Kasumi-1 (cell line): Measurements from ENCODE around the gene CMBL.
"Not testable (repeated sequence)": the region's sequence is repeated elsewhere in the genome, so short reads cannot be mapped to it uniquely, and the experiment has no call there.

Experiments used
- DNase-seq, 2 experiments: peaks; one replicate each; lab custom pipeline; 2025; lab: John Stamatoyannopoulos, UW

CMBL gene

DNA sequence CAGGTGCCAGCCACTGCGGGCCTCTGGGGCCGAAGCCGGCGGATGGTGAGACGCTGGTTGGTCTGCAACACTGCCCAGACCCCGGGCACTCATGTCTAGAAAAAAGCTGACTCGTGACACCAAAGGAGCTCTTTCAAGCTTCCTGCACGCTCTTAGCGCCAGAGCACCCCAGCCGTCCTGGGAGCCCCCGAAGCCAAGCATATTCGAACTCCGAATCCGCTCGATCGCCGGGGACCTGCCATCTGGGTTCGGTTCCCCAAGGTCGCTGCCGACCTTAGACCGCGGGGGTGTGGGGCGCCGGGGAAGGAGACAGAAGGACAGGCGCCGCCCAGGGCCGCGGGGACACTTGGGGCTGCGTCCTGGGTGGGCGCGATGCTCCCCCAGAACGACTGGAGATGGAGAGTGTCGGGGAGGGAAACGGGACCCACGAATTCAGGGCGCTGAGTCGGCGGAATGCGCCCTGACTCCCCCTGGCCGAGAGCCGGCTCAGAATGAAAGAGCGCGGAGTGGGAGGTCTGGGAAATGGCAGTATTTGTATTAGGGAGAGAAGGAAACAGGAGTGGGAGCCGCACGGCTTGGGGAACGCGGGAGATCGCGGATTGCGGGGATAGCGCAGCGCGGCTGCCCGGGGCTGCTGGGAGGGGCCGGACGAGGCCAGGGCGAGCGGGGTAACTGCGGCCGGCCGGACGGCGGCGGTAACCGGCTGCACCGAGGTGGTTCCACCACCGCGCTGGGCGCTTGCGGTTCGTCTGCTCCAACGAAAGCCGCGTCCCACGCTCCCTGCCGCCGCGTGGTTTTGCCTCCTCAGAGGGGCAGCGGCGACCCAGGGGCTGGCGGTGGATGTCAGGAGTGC lies 25.7 kb upstream of the CMBL start:
- no peak for DNase-seq

DNA sequence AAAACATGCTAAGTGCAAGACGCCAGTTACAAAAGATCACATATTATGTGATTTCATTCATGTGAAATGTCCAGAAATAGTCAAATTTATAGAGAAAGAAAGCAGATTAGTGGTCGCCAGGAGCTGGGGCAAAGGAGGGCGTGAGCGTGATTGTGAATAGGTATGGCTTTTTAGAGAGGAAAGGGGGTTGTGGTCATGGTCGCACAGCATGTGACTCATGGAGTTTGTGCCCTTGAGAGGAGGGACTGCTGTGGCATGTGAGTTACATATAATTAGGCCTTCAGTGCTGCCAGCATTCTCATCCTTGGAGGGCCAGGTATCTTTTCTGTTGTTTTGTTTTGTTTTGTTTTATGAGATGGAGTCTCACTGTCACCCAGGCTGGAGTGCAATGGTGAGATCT lies 24.6 kb upstream of the CMBL start:
- no peak for DNase-seq

DNA sequence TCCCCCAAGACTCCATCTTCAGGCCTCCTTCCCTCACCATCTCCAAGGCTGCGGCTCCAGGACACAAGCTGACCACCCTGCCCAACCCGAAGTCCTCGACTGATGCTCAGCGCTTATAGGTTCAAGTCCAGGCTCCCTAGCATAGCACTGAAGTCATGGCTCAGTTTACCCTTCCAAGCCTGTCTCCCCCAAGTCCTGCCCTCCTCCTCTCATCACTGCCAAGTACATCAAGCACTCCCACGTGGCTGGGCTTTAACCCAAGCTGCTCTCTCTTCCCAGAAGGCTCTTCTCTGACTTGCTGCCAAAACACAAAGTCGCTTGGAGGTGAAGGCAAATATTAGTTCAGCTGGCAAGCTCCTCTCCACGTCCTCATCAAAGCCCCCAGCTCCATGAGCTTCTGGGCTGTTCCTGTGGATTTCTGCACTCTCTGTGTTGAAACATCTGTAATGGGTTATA lies 23.7 kb upstream of the CMBL start:
- DNase-seq = no peak

GRCh38 chr5:10330511-10331230 lies 23.0 kb upstream of the CMBL start:
- no peak for DNase-seq

GRCh38 chr5:10329820-10330481 lies 22.2 kb upstream of the CMBL start:
- DNase-seq = no peak

DNA sequence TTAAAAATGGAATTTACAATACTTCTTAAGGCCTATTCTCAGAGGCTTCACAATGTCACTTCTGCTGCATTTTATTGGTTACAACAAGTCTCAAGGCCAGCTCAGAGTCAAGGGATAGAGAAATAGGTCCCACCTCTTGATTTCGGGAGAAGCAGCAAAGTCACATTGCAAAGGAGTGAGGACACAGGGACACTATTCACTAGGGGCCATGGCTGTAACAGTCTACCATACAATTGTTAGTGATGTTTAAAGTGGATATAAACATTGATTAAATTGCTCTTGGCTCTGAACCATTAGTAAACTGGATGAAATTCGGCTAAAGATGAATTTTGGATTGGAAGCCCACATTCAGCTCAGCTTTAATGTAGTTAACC lies 21.7 kb upstream of the CMBL start:
- no peak for DNase-seq

DNA sequence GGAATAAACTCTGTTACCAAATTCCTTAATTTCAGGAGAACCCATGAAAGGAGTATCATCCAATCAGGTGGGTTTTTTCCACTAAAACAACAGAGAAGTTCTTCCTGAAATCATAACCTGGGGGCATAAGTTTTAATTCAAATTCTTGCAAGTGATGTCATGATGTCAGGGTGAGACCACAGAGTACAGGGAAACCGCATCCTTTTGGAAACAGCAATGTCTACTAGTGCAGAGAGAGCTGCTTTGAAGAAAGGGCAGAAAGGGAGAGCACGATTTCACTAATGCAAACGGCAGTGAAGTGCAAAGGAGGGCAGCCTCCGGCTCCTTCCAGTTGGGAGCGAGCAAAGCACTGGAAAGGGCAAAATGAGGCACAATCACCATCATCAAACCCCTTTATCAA lies 20.6 kb upstream of the CMBL start:
- no peak for DNase-seq

GRCh38 chr5:10324518-10325370 lies 17.0 kb upstream of the CMBL start:
- DNase-seq = no peak

DNA sequence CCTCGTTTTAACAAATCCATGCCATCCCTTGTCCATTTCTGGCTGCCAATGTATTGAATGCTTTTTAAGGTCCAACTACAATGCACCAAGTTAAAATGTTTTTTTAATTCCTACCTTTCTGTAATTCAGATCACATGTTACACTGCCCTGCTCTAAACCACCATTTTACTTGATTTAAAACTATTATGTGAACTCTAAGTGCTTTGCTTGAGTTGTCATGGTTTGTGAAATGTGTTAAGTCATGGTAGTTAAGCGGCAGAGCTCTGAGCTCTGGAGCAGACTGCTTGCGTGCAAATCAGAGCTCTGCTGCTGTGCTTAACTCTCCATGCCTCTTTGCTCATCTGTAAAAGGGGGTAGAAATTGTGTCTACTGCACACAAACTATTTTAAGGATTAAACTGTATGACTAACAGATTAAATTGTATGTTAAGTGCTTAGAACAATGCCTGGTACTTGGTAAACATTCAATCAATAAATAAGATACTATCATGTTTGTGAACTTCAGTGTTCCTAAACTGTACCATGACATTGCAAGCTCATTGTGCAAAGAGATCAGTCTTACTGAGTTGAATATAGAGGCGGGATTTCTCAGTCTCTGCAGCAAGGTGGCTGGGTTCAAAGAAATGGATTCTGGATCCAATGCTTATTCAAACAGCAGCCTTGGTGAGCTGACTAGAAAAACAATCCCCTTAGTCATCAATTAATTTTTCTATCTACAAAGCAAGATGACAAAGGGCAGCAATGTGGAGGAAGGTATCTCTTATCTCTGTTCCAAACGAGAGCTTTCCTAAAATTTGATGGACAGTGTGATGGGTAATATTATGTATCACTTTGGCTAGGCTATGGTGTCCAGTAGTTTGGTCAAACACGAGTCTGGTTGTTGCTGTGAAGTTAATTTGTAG lies 16.1 kb upstream of the CMBL start:
- no peak for DNase-seq

DNA sequence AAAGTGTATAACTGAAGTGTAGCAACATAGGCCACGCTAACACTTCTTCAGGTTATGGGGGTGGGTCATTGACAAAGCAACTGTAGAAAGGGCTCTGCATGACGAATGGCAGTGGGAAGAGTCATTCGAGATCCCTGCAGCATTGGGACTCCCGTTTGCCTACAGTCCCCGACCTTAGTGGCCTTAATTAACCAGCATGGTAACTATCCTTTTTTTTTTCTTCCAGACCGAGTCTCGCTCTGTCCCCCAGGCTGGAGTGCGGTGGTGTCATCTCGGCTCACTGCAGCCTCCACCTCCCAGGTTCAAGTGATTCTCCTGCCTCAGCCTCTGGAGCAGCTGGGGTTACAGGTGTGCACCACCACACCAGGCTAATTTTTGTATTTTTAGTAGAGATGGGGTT lies 14.2 kb upstream of the CMBL start:
- DNase-seq = no peak

DNA sequence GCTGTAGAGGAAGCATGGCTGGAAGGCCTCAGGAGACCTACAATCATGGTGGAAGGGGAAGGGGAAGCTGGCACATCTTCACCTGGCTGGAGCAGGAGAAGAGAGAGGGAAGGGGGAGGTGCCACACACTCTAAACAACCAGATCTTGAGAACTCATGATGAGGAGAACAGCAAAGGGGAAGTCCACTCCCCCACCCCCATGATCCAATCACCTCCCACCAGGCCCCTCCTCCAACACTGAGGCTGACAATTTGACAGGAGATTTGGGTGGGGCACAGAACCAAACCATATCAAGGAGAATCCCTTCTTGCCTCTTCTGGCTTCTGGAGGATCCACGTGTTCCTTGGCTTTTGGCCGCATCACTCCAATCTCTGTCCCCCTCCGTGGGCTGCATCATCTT lies 13.1 kb upstream of the CMBL start:
- peak in 1 of 2 experiments; percentile 13 for DNase-seq

GRCh38 chr5:10319202-10319851 lies 11.6 kb upstream of the CMBL start:
- DNase-seq = no peak

GRCh38 chr5:10317825-10318682 lies 10.4 kb upstream of the CMBL start:
- DNase-seq = peak; percentile 64 to 75

GRCh38 chr5:10315824-10316509 lies 8.3 kb upstream of the CMBL start:
- DNase-seq = no peak

GRCh38 chr5:10315201-10315600 lies 7.5 kb upstream of the CMBL start:
- DNase-seq = no peak

- DNase-seq = no peak
Observed at GRCh38 chr5:10311595-10312425, 4.1 kb upstream of the CMBL start.

GRCh38 chr5:10310835-10311570 lies 3.3 kb upstream of the CMBL start:
- DNase-seq = not testable (repeated sequence)
